HG03558 (cell line): Measurements from ENCODE around the gene TBC1D8.

Experiments
- ATAC-seq: cut with Tn5 transposase; IDR thresholded peaks from one replicate; pipeline ENCODE4 v1.9.1; 2021; ENCODE audit warnings: moderate number of reproducible peaks; ENCODE audit not compliant: unreplicated experiment; ENCODE audit errors: extremely low read depth

TBC1D8 gene

DNA sequence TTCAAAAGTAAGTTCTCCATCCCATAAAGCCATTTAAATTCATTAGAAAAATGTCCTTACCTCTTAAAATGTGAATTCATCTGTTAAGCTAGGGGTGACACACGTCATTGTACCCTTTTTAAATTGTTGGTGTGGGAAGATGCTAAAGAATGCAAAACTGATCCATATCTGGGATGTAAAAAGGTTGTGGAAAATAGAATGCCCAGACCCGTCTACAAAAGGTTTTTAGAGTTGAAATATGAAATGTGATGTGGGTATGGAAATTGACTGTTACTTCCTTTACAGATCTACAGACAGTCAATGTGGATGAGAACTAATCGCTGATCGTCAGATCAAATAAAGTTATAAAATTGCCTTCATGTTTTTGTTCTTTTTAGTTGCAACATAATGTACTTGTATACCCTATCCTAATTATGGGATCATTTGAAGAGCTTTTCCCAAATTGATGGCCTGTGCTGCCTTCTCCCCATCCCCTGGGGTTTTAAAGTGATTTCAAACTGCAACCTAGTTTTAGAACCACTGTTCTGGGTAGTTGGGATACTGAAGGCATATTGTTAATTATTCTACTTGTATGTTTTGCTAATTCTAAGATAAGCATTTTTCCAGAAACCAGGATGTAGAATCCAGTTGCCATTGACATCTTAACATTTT lies 145.0 kb downstream of the TBC1D8 start:
- no peak for ATAC-seq

DNA sequence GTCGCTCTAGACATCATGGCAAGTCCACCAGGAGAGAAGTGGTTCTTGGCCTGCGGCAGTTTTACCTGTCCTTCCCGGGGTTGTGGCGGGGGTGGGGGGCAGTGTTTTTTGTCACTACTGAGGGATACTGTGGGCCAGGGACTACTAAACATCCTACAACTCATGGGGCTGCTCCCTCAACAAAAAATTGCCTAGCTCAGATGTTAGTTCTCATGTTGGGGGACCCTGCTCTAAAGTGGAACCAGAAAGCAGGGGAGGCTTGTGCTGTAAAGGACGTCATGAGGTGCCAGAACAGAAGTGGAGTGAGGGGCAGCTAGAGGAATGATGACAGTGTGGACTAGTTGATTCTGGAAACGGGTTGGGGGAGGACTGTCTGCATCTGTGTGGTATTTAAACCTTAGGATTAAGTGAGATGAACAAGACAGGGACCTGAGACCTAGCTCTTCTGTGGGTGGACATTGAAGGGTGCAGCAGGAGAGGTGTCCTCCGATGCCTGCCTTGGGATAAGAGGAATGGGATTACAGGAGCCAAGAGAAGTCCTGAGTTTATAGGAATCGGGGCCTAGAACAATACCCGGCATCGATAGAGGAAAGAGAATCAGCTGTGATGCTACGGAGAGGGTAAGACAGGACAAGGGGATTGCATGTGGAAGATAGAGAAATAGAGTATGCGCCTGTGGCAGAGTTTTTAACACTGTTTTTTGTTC lies 146.4 kb downstream of the TBC1D8 start:
- ATAC-seq: no peak

DNA sequence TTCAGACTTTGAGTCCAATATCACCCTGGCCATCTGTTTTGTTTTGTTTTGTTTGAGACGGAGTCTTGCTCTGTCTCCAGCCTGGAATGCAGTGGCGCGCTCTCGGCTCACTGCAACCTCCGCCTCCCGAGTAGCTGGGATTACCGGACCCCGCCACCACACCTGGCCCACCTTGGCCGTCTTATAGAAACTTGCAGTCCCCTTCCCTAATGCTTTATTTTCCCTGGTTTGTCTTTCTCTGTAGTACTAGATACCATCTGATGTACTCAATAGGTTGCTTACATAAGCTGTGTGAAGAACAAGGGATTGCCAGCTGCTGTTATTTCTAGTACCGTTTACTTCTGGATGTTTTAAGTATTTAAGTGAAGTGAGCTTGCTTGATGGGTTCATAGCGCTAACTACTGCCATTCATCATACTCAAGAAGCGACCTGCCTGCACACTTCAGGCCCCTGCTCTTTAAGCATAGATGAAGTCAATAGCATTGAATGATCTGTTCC lies 147.9 kb downstream of the TBC1D8 start:
- no peak for ATAC-seq

DNA sequence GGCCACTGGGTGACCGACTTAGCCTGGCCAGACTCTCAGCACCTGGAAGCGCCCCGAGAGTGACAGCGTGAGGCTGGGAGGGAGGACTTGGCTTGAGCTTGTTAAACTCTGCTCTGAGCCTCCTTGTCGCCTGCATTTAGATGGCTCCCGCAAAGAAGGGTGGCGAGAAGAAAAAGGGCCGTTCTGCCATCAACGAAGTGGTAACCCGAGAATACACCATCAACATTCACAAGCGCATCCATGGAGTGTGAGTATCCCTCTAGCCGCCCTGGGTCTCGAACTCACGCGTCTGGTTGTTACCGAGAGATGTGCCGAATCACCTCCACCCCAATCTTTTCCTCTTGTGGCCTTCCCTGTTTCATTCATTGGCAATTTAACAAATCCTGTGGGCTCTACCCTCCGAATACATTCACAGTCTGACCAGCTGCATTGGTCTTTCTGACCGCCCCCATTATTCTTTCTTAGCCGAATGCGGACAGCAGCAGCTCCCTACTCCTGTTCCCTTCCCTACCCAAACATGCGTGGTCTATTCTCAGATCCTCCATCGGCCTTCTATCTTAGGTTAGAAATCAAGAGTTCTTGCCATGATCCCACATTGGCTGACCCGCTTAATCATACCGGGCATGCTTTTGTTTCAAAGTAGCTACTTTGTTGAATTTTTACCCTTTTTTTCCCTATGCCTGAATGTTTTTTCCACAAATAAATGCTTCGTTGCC lies 148.5 kb downstream of the TBC1D8 start:
- ATAC-seq: no peak

DNA sequence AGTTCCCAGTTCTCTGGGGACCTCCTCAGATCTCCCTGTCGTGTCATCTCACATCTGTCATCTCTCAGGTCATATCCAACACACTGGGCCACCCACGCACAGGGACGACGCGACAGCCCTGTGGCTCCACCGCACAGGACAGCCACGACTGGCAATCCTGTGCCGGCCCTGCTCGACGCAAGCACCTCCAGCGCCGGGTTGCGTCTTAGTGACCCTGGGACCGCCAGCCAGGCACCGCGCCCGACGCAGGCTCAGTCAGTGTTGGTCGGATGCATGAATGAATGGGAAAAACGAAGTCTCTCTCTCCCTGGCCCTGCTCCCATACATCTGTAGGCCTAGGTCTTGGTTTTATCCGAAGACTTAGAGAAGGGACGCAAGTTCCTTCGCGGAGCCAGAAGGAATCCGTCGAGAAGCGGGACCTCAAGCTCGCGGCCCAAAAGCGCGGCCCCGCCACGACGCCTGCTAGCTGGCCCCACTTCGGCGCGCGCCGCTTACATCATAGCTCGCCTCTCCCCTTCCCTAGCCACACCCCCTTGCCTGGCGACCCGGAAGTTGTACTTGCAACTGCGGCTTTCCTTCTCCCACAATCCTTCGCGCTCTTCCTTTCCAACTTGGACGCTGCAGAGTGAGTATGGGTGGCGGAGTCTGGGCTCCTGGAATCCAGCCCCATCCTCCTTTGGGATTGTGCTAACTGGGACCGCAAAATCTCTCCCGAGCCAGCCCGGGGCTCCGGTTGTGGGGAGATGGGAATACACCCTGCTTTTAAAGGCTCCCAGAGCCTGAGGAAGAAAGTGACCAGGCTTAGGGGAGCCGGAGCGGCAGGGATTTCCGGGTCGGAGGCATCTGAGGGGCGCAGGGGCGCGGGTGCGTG lies 149.3 kb downstream of the TBC1D8 start, which contains the start of gene RPL31:
Gene RPL31, plus strand, starts transcription at position 599 of the 871 bp plus-strand sequence. CDS start 413 bp downstream, outside the sequence.
- peak; percentile 80 for ATAC-seq

DNA sequence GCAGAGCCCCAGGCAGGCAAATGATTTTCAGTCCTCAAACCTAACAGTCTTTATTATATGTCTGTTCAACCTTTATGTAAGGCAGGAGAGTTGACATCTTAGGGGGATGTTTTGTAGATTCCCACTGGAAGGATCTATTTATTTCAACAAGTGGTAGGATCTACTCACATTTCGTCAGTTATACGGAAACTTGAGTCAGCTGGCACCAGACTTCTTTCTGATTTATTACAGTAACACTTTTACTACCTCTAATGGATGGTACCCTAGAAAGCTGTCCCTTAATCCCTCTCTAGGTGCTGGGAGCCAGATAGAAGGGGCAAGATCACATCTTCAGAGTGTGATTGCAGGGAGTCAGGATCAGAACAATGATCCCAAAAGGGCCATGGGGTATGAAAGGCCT lies 151.2 kb downstream of the TBC1D8 start:
- ATAC-seq: no peak

DNA sequence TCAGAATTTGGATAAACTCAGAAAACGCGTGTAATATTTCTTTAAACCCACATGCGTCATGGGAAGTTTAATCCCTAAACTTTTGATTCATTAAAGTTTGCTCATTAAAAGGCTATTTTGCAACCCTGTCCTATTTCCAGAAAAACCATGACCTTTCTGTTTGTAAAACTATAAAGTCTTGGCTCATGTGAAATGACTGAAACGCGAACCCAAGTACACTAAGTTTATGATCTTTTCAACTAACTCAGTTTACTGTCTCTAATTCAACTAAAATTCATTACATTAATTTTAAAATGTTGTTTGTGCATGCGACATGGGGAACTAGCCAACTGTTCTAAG lies 153.0 kb downstream of the TBC1D8 start:
- no peak for ATAC-seq

DNA sequence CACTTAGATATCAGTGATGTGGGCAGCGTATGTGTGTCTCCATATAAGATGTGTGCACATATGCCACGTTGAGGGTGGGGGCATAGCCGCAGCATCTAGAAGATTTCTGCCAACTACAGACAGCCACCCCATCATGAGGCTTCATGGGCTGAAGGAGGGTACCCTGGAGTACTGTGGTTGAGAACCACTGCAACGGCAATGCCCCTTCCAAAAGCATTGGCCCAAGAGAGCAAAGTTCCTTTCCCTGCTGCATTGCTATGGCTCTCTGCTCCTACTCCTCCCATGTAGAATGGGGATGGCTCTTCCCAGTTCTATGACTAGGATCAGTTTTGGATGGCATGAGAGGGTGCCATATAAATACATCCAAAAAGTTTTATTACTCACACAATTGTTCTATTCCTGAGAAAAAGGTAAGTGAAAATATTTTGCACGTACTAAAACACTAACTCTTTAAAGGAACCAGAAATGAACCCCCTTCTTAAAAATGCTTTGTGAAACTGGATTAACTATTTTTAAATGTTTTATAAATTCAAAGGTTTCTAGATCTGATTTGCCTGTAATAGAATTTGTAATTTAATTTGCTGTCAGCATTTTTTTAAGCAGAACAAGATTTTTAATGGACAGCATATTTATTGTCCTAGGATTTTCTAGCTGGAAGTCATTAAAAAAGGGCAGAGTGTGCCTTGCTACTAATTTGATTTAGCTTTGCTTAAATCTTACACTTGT lies 153.5 kb downstream of the TBC1D8 start:
- no peak for ATAC-seq

DNA sequence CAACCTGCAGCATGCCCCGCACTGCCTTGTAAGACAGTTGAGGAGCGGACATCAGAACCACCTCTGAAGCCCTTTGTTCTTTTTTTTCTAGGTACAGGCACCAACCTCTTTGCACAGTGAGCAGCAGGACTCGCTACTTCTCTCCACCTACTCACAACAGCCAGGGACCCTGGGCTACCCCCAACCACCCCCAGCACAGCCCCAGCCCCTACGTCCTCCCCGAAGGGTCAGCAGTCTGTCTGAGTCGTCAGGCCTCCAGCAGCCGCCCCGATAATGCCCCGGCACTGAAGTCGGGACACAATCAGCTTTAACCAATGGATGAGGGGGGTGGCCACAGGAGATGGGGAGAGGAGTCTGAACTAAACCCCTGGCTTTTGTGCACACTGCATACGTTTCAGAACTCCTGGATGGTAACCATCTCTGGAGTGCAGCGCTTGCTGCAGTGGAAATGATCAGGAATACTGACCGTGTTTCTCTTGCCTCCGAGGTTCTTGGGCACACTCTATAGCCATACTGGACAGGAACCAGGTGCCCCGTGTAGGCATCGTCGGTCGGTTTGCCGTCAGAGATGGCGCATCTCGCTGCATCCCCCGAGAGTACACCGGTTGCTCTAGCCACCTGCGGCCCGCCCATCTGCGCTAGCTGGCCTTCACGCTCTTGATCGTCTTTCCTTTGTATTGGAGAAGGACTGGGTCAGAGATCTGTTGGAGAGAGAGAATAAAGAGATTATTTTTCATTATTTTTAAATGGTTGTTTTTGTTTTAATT lies 155.7 kb downstream of the TBC1D8 start:
- ATAC-seq: no peak

DNA sequence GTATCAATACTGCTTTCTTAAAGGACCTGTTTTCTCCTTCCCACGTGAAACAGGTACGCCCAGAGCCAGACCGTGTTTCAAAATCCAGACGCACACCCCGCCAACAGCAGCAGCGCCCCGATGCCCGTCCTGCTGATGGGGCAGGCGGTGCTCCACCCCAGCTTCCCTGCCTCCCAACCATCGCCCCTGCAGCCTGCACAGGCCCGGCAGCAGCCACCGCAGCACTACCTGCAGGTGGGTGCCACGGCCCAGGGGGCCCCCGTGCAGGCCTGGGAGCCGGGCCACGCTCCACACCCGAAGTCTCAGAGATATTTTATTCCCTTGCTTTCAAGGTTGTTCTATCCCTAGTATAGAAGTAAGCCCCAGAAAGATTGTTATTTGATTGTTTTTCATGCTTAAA lies 157.9 kb downstream of the TBC1D8 start:
- ATAC-seq: no peak

DNA sequence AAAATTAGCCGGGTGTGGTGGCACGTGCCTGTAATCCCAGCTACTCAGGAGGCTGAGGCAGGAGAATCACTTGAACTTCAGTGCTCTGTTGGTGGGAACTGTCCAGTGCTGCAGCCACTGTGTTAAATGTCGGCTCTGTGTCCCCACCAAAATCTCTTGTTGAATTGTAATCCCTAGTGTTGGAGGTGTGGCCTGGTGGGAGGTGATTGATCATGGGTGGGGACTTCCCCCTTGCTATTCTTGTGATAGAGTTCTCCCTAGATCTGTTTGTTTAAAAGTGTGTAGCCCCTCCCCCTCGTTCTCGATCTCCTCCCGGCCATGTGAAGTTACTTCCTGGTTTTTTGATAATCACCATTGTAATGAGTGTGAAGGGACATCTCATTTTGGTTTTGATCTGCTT lies 158.9 kb downstream of the TBC1D8 start:
- ATAC-seq: no peak

DNA sequence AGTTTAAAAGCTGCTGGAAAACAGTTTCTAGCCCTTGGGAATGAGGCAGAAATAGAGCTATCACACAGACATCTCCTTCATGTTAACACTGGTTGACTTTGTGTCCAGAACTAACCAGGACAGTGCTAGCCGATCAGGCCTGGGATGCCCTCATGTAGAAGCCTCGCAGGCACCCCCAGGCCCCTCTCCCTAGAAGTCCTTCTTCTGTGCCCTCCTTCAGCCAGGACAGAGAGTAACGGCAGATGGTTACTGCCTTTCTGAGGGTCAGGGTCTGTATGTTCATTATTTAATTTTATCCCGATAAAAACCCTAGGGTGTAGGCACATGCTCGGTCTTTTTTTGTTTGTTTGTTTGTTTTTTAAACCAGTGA lies 159.8 kb downstream of the TBC1D8 start:
- no peak for ATAC-seq

DNA sequence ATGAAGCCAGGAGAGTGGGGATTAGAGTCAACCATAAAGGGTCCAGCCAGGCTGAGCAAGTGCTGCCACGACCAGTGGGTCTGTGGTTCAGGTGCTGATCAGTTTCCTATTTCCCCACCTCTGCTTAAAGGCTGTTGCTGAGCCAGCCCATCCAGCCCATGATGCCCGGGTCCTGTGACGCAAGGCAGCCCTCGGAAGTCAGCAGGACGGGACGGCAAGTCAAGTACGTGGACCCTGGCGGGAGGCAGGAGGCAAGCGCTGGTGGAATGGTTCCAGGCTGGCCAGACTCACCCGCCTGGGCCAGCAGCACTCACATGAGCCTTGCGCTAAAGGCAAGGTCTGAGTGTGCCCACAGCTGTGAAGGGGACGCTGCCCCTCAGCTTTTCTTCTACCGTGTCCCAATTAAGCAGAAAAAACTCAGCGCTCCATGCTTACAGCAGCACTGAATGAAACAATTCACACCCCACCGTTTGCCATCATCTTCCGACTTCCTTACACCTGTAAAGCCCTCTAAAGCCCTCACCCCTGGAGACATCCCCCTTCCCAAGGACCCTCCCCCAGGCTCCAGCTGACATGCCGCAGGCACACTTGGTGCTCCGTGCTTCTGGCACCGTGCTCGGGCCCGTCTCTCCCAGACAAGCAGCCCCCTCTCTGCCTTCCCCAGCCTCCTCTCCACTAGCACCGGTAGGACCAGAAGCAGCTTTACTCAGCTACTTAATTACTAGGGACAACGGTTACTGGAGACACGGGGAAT lies 160.4 kb downstream of the TBC1D8 start:
- ATAC-seq: no peak

DNA sequence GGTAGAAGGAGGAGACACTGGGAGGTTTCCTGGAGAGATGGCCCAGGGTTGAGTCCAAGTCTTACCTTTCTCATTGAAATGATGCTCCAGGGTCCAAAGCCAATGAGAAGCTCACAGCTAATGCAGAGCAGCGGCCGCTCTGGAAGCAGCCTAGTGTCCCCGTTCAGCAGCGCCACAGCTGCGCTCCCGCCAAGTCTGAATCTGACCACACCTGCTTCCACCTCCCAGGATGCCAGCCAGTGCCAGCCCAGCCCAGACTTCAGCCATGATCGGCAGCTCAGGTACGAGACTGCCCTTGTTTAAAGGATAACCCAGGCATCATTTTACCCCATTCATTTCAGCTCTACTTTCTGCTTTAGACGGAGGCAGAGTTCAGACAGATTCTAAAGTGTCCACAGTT lies 161.0 kb downstream of the TBC1D8 start:
- ATAC-seq: no peak

DNA sequence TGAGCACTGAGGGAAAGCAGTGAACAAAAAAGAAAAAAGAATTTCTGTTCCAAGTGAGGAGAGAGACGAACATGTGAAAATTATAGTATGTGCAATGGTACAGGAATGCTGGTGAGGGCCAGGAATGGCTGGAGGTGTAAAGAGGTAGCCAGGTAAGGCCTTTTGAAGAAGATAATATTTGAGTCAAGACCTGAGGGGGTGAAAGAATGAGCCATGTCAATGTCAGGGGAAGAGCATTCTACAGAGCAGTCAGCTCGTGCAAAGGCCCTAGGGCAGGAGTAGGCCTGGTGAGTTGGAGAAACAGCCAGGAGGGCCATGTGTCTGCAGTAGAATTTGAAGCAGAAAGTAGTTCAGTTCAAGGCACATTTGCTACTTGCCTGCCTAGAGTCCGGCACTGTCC lies 161.5 kb downstream of the TBC1D8 start:
- no peak for ATAC-seq

DNA sequence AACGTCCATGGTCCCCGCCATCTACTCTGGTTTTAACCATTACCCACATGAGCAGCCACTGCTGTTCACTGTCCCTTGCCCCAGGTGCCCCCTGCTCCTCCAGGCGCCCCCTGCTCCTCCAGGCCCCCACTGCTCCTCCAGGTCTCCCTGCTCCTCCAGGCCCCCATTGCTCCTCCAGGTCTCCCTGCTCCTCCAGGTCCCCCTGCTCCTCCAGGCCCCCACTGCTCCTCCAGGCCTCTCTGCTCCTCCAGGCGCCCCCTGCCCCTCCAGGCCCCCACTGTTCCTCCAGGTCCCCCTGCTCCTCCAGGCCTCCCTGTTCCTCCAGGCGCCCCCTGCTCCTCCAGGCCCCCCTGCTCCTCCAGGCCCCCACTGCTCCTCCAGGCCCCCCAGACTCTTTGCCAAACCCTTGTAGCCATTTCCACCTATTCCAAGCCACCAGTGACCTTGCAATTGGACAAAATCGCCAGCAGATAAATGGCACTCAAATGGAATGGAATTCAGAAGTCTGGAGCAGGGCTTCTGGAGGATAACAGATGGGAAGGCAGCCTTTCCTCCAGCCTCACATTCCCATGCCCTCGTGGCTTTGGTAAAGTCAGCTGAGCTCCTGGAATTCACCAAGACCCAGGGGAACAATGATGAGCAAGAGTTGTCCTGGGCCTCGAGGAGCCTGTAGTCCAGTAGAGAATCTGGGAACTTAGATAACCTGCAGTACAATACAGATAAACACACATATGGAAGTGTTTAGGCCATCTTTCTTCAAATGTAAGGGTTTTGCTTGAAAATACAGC lies 162.4 kb downstream of the TBC1D8 start:
- ATAC-seq: no peak

DNA sequence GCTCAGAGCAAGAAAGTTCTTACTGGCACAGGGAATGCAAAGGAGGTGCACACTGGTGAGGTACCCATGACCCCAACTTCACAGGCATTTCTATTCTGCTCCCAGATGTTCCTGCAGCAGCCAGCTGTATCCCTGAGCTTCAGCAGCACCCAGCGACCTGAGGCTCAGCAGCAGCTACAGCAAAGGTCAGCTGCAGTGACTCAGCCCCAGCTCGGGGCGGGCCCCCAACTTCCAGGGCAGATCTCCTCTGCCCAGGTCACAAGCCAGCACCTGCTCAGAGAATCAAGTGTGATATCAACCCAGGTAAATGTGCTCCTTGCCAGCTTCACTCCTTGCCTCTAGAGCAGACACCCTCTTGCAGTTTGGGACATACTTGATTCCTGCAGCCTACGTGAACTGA lies 163.2 kb downstream of the TBC1D8 start:
- ATAC-seq: no peak

DNA sequence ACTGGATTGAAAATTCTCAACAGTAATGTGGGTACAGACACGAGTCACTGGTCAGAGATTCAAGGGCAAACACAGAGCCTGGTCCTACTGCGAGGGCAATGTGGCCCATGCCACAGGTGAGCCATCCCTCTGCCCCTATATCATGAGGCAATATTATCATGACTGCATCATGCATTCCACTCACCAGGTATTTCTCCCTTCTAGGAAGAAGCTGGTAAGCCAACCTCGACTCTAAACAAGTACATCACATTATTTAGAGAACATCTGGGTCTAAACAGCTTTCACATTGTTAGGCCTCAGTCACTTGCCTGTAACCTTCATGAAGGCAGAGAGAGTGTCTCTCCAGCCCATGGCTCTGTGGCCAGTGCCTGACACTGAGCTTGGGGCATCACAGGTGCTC lies 163.6 kb downstream of the TBC1D8 start:
- ATAC-seq: no peak
